Activated T-helper 9 cell treated with anti-CD3 and anti-CD28 coated beads, Interleukin-2, amount 50 U/mL, for 16 hours (primary cell): ENCODE data around the gene EIF3F.
A peak's percentile ranks its signal among the peaks of the same experiment; 100 is the strongest.

Experiments
- DNase-seq: peaks from one replicate; pipeline ENCODE4 v3.0.0-alpha.2; 2020; ENCODE audit warnings: low read depth

EIF3F gene, protein sequence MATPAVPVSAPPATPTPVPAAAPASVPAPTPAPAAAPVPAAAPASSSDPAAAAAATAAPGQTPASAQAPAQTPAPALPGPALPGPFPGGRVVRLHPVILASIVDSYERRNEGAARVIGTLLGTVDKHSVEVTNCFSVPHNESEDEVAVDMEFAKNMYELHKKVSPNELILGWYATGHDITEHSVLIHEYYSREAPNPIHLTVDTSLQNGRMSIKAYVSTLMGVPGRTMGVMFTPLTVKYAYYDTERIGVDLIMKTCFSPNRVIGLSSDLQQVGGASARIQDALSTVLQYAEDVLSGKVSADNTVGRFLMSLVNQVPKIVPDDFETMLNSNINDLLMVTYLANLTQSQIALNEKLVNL

DNA sequence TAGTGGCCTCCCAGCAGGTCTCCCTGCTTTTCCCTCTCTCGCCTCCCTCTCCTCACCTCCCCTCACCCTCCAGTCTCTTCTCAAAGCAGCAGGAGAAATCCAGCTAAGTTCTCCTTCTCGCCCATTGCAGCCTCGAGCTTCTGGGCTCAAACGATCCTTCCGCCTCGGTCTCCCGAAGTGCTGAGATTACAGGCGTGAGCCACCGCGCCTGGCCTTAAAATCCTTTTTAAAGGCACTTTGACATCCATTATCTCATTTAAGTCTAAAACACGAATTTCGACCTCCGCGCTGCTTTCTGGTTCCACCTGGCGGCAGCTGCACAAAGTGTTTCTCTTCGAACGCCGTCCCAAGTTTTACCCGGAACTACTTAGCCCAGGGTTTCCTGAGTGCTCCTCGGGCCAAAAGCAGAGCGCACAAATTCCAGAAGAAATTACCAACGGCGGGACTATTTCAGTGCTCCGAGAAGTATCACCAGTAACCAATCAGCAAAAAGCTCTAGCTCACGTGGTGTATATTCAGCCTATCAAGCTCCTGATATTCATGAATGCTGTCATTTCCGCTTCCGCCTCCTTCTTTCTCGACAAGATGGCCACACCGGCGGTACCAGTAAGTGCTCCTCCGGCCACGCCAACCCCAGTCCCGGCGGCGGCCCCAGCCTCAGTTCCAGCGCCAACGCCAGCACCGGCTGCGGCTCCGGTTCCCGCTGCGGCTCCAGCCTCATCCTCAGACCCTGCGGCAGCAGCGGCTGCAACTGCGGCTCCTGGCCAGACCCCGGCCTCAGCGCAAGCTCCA is at the start of gene EIF3F:
TSS of gene EIF3F (plus strand) at position 570 of the 792 bp plus-strand sequence. CDS start at position 586, 16 bp downstream.
- peak; percentile 77 for DNase-seq

- no peak for DNase-seq
These were observed 46.0 kb upstream of the EIF3F start for GRCh38 chr11:7941146-7941545.

GRCh38 chr11:7941608-7942007 is 45.5 kb upstream of the EIF3F start, which contains the start of gene OR10A3:
Gene OR10A3 (minus strand): TSS chr11:7941708. CDS start chr11:7939520, 2,188 bp downstream.
- DNase-seq, result no peak

DNA sequence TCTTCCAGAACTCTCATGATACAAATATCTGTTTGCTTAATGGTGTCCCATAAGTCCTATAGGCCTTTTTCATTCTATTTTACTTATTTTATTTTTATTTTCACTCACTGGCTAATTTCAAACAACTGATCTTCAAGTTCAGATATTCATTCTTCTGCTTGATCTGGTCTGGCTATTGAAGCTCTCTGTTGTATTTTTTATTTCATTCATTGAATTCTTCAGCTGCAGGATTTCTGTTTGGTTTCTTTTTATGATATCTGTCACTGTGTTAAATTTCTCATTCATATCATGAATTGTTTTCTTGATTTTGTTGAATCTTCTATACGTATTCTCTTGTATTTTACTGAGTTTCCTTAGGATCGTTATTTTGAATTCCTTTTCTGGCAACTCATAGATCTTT is 43.0 kb upstream of the EIF3F start:
- DNase-seq, result no peak

DNA sequence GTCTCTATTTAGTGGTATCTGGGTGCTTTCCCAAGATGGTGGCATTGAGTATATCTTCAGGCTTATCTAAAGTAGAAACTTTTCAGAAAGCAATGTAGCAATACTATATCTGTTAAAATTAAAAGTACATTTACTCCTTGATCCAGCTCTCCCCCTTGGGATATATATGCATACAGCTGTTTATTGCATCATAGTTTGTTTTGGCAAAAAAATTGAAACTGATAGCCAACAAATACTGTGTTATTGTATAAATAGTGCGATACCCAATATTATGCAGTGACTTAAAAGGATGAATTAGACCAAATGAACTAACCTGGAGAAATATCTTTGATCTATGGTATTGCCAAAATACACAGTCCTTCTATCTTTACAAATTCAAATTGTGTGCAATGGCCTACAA is 37.2 kb upstream of the EIF3F start:
- no peak for DNase-seq

GRCh38 chr11:7955191-7955590 is 31.9 kb upstream of the EIF3F start:
- no peak for DNase-seq

DNA sequence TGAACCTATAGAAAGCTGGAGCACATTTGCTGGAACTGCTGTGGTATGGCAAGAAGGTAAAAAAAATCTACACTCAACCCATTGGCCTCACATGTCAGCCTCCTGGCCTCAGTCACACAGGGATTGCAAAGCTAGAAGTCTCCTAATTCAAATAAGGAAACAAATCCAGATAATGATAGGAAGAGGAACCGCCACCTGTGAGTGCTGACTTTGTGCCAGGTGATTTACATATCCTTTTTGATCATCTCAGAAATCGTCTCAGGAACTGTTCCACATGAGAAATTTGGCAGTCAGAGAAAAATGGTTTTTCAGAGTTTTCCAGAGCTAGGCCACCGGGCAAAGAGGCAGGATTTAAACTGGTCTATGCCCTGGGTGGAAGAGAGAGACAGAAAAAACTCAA is 22.9 kb upstream of the EIF3F start:
- no peak for DNase-seq

- no peak for DNase-seq
These were observed 22.3 kb upstream of the EIF3F start for GRCh38 chr11:7964873-7965272.

DNA sequence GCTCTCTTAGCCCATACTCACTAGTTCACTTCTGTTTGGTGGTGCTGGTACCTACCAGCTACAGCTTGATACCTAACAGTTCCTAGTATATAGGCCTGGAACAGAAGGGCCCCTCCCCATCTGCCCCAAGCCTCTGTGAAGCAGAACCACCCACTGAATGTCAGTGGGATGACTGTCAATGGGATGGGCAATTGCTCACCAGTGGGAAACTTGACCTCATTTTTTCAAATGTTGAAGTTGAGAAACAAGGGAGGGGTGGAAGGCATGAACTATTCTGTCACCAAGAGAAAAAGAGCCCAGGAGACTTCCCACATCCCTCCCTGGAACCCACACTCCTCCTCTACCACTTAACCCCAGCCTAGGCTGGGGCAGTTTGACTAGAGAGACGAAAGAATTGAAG is 21.8 kb upstream of the EIF3F start, which contains the start of gene NLRP10:
TSS of gene NLRP10 (minus strand) at position 62 of the 400 bp plus-strand sequence. CDS start 1,952 bp downstream, outside the sequence.
- no peak for DNase-seq

DNA sequence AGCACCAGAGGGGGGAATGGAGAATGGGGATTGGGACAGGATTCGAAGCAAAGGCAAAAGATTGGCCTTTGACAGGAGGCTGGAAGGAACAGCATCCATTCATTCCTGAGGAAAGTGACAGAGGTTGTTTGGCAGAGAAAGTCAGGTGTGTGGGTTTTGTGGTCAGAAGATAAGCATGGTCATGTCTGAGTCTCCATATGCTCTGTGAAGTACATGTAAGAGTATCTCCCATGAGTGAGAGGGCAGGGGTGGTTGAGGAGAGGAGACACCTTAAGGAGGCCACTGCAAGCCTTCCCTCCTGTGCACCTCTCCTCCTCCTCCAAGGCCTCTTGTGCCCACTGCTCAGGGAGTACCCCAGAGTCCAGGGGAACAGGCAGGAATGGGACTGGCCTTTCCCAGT is 20.0 kb upstream of the EIF3F start:
- no peak for DNase-seq

- DNase-seq, result no peak
These were observed 19.3 kb upstream of the EIF3F start for GRCh38 chr11:7967826-7968225.

DNA sequence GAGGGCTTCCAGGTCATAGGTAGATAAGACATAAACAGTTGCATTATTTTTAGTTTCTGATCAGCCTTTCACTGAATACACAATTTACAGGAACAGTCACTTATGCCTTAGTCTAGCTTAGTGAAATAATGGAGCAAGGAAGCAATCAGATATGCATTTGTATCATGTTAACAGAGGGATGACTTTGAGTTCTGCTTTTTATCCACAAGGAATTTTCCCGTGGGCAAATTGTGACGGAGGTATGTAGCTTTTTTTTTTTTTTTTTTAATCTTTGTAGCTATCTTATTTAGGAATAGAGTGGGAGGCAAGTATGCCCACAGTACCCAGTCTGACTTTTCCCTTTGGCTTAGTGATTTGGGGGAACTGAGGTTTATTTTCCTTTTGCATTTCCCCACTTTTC is 18.5 kb upstream of the EIF3F start:
- no peak for DNase-seq

DNA sequence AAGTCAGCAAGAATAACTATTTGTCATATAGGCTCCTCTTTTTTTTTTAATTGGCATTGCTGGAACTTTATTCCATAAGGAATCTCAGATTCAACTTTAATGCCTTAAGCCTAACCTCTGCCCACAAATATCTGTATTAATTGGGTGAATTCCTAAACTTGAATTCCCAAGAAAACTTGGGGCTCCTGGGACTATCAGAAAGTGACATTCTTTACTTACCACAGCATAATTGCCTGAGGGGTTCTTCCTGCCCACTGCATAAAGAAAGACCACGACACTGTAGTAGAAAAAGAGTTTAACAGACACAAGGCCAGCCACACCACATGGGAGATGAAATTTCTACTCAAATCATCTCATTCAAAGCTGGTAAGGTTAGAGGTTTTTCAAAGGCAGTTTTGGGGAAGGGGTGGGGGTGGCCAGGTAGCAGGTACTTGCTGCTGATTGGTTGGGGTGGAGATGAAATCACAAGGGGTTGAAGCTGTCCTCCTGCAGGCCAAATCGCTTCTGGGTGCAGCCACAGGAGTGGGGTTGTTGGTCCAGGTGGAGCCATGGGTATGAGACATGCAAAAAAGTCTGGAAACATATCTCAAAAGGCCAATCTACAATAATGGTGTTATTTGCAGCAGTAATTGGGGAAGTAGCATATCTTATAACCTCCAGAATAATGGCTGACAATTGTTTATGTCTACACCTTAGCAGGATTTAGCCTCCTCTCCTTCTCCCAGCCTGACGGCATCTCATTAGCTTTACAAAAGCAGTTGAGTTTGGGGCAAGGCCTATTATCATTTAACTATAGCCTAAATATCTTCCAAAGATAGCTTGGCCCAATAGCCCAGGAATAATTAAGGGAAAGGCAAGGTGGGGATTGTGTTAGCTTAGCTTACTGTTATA is 17.1 kb upstream of the EIF3F start:
- DNase-seq, result no peak

GRCh38 chr11:7971846-7972245 is 15.3 kb upstream of the EIF3F start:
- DNase-seq, result no peak

GRCh38 chr11:7973011-7973410 is 14.1 kb upstream of the EIF3F start:
- no peak for DNase-seq

DNA sequence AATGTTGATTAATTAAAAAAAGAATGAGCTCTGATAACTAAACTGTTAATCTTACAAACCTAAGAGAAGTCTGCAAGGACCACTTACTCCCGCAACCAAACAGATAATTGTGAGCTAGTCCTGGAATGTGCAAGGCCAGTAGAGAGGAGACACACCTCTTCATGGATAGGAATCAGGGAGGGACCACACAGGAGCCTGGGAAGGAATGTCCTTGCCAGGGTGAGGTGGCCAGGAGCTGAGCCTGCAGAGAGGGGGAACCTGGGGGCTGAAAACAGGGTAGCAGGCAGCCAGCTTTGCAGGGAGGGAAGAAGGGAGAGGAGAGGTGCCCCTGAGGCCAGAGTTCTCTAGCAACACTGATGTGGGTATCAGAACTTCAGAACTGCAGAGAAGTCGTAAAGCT is 12.5 kb upstream of the EIF3F start:
- no peak for DNase-seq

DNA sequence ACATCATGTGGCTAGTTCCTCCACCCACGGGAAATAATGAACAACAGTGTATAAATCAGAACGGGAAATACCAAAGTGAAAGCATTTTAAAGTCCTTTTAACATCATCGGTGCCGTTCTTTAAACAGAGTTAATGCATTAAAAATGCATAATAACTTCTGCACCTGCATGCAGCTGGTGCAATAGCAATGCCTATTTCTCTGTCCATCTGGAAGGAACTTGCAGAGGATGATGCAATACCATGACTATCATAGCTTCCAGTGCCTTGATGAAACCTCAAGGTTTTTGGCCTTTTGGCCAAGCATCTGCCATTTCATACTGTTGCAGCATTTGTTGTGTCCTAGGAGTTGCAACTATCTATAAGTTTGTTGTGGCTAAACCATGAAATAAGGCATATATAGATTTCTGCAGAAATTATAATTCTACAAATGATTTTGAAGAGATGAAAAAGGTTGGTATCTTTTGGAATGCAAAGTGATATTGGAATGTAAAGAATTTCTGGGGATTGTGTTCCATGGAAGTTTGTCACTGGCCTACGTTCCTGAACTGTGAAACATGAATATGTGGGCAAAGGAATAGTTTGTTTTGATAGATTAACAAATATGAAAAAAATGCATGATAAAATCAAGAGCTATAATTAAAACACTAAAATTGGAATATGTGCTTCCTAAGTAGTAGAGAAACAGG is 9.8 kb upstream of the EIF3F start:
- no peak for DNase-seq

GRCh38 chr11:7981619-7982157 is 5.4 kb upstream of the EIF3F start:
- DNase-seq, result no peak

DNA sequence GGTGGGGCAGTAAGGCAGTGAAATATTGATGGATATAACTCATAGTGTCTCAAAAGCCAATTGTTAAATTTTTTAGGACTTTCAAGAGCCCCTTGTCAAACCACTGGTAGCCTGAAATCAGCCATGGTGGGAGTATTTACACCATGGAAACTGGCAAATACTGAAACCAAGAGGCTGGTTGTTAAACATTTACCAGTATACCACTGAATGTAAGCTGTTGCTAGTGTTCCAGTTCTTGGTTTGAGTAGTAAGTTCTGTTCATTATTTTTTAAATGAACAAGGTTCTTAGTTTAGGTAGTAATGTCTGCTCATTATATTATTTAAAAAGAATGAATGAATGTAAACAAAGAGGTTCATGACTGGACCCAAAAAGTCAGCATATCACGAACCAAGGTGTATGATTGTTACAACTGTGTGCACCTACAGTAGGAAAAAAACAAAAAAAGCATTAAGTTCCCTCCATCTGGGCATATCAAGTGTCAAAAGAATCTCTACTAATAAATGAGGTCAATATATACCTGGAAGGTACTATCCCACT is 4.5 kb upstream of the EIF3F start:
- no peak for DNase-seq

- DNase-seq, result no peak
These were observed 3.1 kb upstream of the EIF3F start for GRCh38 chr11:7983832-7984590.
